ENCODE data around the gene CLPTM1.

DNA sequence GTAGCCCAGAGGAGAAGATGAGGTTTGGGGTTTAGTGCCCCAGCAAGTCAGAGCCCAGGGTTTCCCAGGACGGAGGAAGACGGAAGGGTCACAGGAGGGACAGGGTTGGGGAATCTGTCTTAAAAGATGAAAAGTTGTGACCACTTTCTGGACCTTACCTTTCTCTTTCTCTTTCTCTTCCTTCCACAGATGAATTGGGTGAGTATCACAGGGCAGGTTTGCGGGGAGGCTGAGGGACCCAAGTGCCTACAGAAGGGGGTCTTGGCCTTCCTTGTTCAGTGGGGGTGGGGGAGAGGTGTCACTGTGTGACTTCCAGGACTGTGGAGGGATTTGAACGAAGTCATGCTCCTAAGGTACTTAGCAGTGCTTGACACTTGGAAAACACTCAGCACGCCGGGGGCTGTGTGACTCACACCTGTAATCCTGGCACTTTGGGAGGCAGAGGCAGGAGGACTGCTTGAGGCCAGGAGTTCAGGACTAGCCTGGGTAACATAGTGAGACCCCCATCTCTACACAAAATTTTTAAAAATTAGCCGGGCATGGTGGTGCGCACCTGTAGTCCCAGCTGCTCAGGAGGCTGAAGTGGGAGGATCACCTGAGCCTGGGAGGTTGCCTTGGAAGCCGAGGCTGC lies 54.6 kb downstream of the CLPTM1 start:
- TF ChIP-seq POLR2AphosphoS5 (IDR thresholded peaks at IDR 0.05; ENCODE audit: low read depth, low read length) (no peak), FOXP2 (optimal IDR thresholded peaks at IDR 0.05; ENCODE audit: borderline replicate concordance, extremely low read depth, extremely low read length, insufficient read depth) (no peak)
- TF ChIP-seq, protein P1, sequence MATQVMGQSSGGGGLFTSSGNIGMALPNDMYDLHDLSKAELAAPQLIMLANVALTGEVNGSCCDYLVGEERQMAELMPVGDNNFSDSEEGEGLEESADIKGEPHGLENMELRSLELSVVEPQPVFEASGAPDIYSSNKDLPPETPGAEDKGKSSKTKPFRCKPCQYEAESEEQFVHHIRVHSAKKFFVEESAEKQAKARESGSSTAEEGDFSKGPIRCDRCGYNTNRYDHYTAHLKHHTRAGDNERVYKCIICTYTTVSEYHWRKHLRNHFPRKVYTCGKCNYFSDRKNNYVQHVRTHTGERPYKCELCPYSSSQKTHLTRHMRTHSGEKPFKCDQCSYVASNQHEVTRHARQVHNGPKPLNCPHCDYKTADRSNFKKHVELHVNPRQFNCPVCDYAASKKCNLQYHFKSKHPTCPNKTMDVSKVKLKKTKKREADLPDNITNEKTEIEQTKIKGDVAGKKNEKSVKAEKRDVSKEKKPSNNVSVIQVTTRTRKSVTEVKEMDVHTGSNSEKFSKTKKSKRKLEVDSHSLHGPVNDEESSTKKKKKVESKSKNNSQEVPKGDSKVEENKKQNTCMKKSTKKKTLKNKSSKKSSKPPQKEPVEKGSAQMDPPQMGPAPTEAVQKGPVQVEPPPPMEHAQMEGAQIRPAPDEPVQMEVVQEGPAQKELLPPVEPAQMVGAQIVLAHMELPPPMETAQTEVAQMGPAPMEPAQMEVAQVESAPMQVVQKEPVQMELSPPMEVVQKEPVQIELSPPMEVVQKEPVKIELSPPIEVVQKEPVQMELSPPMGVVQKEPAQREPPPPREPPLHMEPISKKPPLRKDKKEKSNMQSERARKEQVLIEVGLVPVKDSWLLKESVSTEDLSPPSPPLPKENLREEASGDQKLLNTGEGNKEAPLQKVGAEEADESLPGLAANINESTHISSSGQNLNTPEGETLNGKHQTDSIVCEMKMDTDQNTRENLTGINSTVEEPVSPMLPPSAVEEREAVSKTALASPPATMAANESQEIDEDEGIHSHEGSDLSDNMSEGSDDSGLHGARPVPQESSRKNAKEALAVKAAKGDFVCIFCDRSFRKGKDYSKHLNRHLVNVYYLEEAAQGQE (IDR thresholded peaks at IDR 0.05; ENCODE audit: insufficient read depth in 1 of 2, low read depth in 2 of 2, low read length in 2 of 2) = no peak
